ENCODE data around the gene TMEM255B. TPM values are rescaled to one million over a fixed set of nuclear protein-coding genes. Genes with fewer than 3 reads are reported as not detected.

The TMEM255B gene
- total RNA-seq, 1 experiment from 2014 or later, result 2.8 TPM

DNA sequence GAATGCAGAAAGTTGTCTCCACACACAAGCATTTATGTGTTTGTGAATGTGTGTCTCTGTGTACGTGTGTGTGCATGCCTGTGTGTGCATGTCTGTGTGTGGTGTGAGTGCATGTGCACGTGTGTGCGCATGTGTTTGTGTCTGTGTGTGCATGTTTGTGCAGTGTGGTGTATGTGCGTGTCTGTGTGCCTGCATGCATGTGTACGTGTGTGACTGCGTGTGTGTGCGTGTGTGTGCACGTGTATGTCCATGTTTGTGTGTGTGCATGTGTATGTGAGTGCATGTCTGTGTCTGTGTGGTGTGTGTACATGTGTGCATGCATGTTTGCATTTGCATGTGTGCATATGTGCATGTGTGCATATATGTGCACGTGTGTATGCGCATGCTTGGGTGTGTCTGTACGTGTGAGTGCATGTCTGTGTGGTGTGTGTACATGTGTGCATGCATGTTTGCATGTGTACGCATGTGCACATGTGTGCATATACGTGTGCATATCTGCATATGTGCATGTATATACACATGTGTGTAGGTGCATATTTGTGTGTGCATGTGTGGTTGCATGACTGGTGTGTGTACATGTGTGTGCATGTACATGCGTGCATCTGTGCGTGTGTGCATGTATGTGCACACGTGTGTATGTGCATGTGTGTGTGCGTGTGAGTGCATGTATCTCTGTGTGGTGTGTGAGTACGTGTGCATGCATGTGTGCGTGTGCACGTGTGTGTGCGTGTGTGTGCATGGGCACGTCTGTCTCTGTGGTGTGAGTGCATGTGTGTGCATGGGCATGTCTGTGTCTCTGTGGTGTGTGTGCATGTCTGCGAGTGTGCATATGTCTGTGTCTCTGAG is 8.2 kb upstream of the TMEM255B start:
- no peak overlapping the region for H3K9ac ChIP-seq (ENCODE audit: extremely low read depth, insufficient read length, low read length)
- no peak overlapping the region for H3K56ac ChIP-seq (ENCODE audit: insufficient read length, low read depth, low read length)
- Mint-ChIP-seq H3K36me3 (ENCODE audit: insufficient read depth in 1 of 3, low read depth in 3 of 3) (peaks cover 0 to 10% (median 3%) of the 10 kb centered on the region in 3 experiments; a peak in 3 of 7 replicates), H3K4me1 (no peaks in the 10 kb centered on the region), H3K4me3 (peak overlapping the region in 1 of 2 experiments; percentile 39; a peak in 2 of 5 replicates), H3K27ac (peak overlapping the region in 1 of 3 experiments; percentile 36; a peak in 3 of 7 replicates), H3K27me3 (ENCODE audit: low read depth) (peaks cover 11% of the 10 kb centered on the region), H3K9me3 (peaks cover 10 to 11% of the 10 kb centered on the region in 2 experiments; a peak in 4 of 5 replicates)
- DNase-seq, result no peak
- H4K8ac ChIP-seq (replicated peaks; ENCODE audit: insufficient read length, low read depth, low read length), result no peak overlapping the region
- no peak overlapping the region for H4K5ac ChIP-seq (ENCODE audit: insufficient read length, low read depth, low read length)
- H3K23me2 ChIP-seq (ENCODE audit: insufficient read length, low read depth, low read length, poor library complexity, severe bottlenecking), result no peaks in the 10 kb centered on the region
- no peaks in the 10 kb centered on the region for H3K4me1 ChIP-seq (ENCODE audit: insufficient read depth, low read length)
- H3K18ac ChIP-seq (ENCODE audit: insufficient read length, low read depth, low read length), result no peak overlapping the region
- H3K79me2 ChIP-seq (ENCODE audit: insufficient read depth, low read length), result no peaks in the 10 kb centered on the region
- no peak overlapping the region for H2AK5ac ChIP-seq (ENCODE audit: insufficient read length, low read length)
- H3K4me2 ChIP-seq (ENCODE audit: insufficient read depth, insufficient read length, low read length), result no peak overlapping the region
- no CpG with 5 or more reads among the region's 23 CpGs for WGBS (ENCODE audit: extremely low coverage, insufficient read length, low lambda C conversion rate)
- TF ChIP-seq, protein P1, sequence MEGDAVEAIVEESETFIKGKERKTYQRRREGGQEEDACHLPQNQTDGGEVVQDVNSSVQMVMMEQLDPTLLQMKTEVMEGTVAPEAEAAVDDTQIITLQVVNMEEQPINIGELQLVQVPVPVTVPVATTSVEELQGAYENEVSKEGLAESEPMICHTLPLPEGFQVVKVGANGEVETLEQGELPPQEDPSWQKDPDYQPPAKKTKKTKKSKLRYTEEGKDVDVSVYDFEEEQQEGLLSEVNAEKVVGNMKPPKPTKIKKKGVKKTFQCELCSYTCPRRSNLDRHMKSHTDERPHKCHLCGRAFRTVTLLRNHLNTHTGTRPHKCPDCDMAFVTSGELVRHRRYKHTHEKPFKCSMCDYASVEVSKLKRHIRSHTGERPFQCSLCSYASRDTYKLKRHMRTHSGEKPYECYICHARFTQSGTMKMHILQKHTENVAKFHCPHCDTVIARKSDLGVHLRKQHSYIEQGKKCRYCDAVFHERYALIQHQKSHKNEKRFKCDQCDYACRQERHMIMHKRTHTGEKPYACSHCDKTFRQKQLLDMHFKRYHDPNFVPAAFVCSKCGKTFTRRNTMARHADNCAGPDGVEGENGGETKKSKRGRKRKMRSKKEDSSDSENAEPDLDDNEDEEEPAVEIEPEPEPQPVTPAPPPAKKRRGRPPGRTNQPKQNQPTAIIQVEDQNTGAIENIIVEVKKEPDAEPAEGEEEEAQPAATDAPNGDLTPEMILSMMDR (conservative IDR thresholded peaks at IDR 0.05), result no peak
- no peak overlapping the region for H2BK120ac ChIP-seq (ENCODE audit: low read depth, low read length, poor library complexity, severe bottlenecking)
- no peak overlapping the region for H3K23ac ChIP-seq (ENCODE audit: insufficient read length, low read depth, low read length)
- no peaks in the 10 kb centered on the region for H4K20me1 ChIP-seq (ENCODE audit: control insufficient read depth, insufficient read depth, insufficient read length)
- H3K9me3 ChIP-seq (ENCODE audit: control insufficient read depth, low read depth, low read length), result no peaks in the 10 kb centered on the region
- H2BK5ac ChIP-seq (ENCODE audit: insufficient read length, low read length), result no peak overlapping the region
- H2BK12ac ChIP-seq (ENCODE audit: insufficient read length, low read depth, low read length), result no peak overlapping the region
- H3K27ac ChIP-seq (ENCODE audit: insufficient read length, low read depth, low read length), result no peak overlapping the region
- H2BK20ac ChIP-seq (ENCODE audit: low read depth, low read length, poor library complexity, severe bottlenecking), result no peak overlapping the region
- no peak overlapping the region for H3K14ac ChIP-seq (ENCODE audit: insufficient read depth, low read length)
- H2AFZ ChIP-seq (ENCODE audit: low read length), result no peak overlapping the region
- H3K4ac ChIP-seq (ENCODE audit: low read depth, low read length), result no peak overlapping the region
- H2BK15ac ChIP-seq (ENCODE audit: low read depth, low read length), result no peak overlapping the region
- no peak overlapping the region for H3T11ph ChIP-seq (ENCODE audit: low read length)
- no peaks in the 10 kb centered on the region for H3K27me3 ChIP-seq (ENCODE audit: insufficient read depth, low read length)
- no peaks in the 10 kb centered on the region for H3K79me1 ChIP-seq (ENCODE audit: insufficient read depth, low read depth, low read length, poor library complexity, severe bottlenecking)
- H4K91ac ChIP-seq (ENCODE audit: insufficient read length, low read depth, low read length), result no peak overlapping the region

All from H9 (cell line).